Heart right ventricle (tissue), 16 donors: Measurements from ENCODE around the gene SYPL2. TPM values are rescaled to one million over a fixed set of nuclear protein-coding genes. Genes with fewer than 3 reads are reported as not detected.

ENCODE experiments used
- ATAC-seq, 8 donors: fragments of 200-7000 bp; cut with Tn5 transposase; one replicate each; pipeline ENCODE4 v1.9.1; 2020; ENCODE audit warnings: mild to moderate bottlenecking in 8 of 8, moderate library complexity in 8 of 8, moderate number of reproducible peaks in 1 of 8
- DNase-seq, 2 donors: peaks; one replicate each; pipeline ENCODE4 v3.0.0-alpha.2; 2020
- H3K27ac ChIP-seq, 10 donors: fragments of 200-600 bp; sonication (generic) in 2 of 10; one replicate each; pipeline versions ENCODE4 v1.5.0 to v1.8.0; 2020 to 2022; ENCODE audit warnings: mild to moderate bottlenecking in 3 of 10
- H3K27me3 ChIP-seq, 7 donors: fragments of 200-600 bp; one replicate each; pipeline ENCODE4 v1.8.0; 2021 to 2022; ENCODE audit warnings: mild to moderate bottlenecking in 2 of 7
- H3K36me3 ChIP-seq, 9 donors: fragments of 200-600 bp; sonication (generic) in 1 of 9; one replicate each; pipeline versions ENCODE4 v1.5.0 to v1.8.0; 2020 to 2022; ENCODE audit warnings: mild to moderate bottlenecking in 2 of 9
- H3K4me1 ChIP-seq, 9 donors: fragments of 200-600 bp; sonication (generic) in 1 of 9; one replicate each; pipeline versions ENCODE4 v1.5.0 to v1.8.0; 2020 to 2022; ENCODE audit warnings: mild to moderate bottlenecking in 4 of 9
- H3K4me3 ChIP-seq, 10 donors: fragments of 200-600 bp; sonication (generic) in 2 of 10; one replicate each; pipeline versions ENCODE4 v1.5.0 to v1.8.0; 2020 to 2022; ENCODE audit warnings: mild to moderate bottlenecking in 7 of 10, moderate library complexity in 2 of 10
- H3K9me3 ChIP-seq, 11 donors: fragments of 200-600 bp in 10 of 11; sonication (generic) in 2 of 11; one replicate each; pipeline versions ENCODE4 v1.5.0 to v1.8.0; 2013 to 2022; ENCODE audit warnings: mild to moderate bottlenecking in 2 of 11, control low read depth in 1 of 11, moderate library complexity in 1 of 11
- CTCF ChIP-seq, 9 donors: fragments of 200-600 bp; sonication (generic) in 2 of 9; IDR thresholded peaks; one replicate each; pipeline versions ENCODE4 v1.5.0 to v1.8.0; 2021 to 2022; ENCODE audit warnings: antibody characterized with exemption in 9 of 9, mild to moderate bottlenecking in 5 of 9, moderate library complexity in 1 of 9
- WGBS, 2 donors: extraction: QIAGEN DNeasy Blood & Tissue Kit; methylation state at CpG; one replicate each; pipeline ENCODE4 v1.1.7; 2013; ENCODE audit warnings: inconsistent platforms in 1 of 2; 5-methylcytosine and 5-hydroxymethylcytosine counted together
- intact Hi-C, 10 donors: fragments of 100-400 bp; cut with DNase I; formaldehyde crosslinking; loops; one replicate each; pipeline versions ENCODE4 v1.11.1 to v1.14.2; 2022
- polyA plus RNA-seq, 2 donors: library from polyadenylated mRNA; stranded (reverse); fragments of 200-250 nt; gene quantifications; one replicate each; pipeline ENCODE4 v1.2.3, GENCODE V29; 2013
- total RNA-seq, 10 donors: library from RNA; stranded (reverse); fragmentation: NEBNext Ultra II Directional in 3 of 10; extraction: Animal tissue kit (Norgen Biotek cat#: 25700) in 3 of 10; gene quantifications; one replicate each; pipeline versions ENCODE4 v1.2.1 to v1.2.4, GENCODE V29; 2021 to 2023
- donor health status: Arrhythmogenic right ventricular cardiomyopathy.
- donor health status: ischemic (EF 13 %, LVEDD 7.1; RV severe dilation, severe dysfunction).
- donor health status: healthy with polysubstance abuse.
- donor health status: DM: no; HTN: yes; CAD: no.
- donor health status: DM: no; HTN: no; CAD: no.
- donor health status: ischemic (EF 25% LVEDD 6.9; RV normal size, moderate dysfunction).
- donor health status: ischemic (EF 25% LVEDD 5.7; RV mildly dilated, moderate dysfunction).
- donor health status: healthy.
- donor health status: DM: yes; HTN: yes; CAD: no.
- donor health status: Ischemic cardiomyopathy.
- donor health status: ischemic (EF 35%, LVEDD 5.7; RV mildly dilated, moderate dysfunction).
- donor health status: nonischemic (EF 11% LVEDD 7.7; RV severe dilation, severe dysfunction).
- donor health status: DM: yes; HTN: yes; CAD: no.
- donor health status: PGD.
- donor health status: ischemic (EF 29% LVEDD 5.4; RV normal size, mild dysfunction).
- donor health status: nonischemic (EF 23%, LVEDD 6.1; RV moderate dilation, normal function).

The SYPL2 gene
- total and polyA plus RNA-seq, 12 donors, result 15.0 to 47.3 (median 26.8) TPM

GRCh38 chr1:109488201-109488600, 21.9 kb downstream of the SYPL2 start:
- H3K4me3 ChIP-seq, result no peak overlapping the region
- no peak for TF ChIP-seq CTCF (IDR thresholded peaks at IDR 0.05)
- H3K9me3 ChIP-seq, result no peaks in the 10 kb centered on the region
- peaks cover 0 to under 1% (median 0%) of the 10 kb centered on the region in 7 donors for H3K27me3 ChIP-seq
- H3K36me3 ChIP-seq, result peaks cover 0 to 36% (median 0%) of the 10 kb centered on the region in 9 donors
- H3K27ac ChIP-seq, result no peak overlapping the region
- intact Hi-C loops, result loop anchor here in 1 of 10 donors (10.0 kb wide), 1 partner anchor 63 kb away; the partner anchor contains the start of gene PSMA5
- DNase-seq (no peak), ATAC-seq (no peak)
- peaks cover 5 to 27% (median 17%) of the 10 kb centered on the region in 9 donors for H3K4me1 ChIP-seq
- WGBS, 2 donors, result 77 to 82% methylated on average over 5 of the region's 5 CpGs

- Histone ChIP-seq H3K36me3 (peaks cover 0 to 36% (median 0%) of the 10 kb centered on the region in 9 donors), H3K27ac (no peak overlapping the region), H3K4me1 (peaks cover 2 to 28% (median 18%) of the 10 kb centered on the region in 9 donors), H3K4me3 (no peak overlapping the region), H3K27me3 (no peaks in the 10 kb centered on the region), H3K9me3 (no peaks in the 10 kb centered on the region)
- intact Hi-C loops, result loop anchor here in 1 of 10 donors (10.0 kb wide), 1 partner anchor 64 kb away; the partner anchor contains the start of gene PSMA5
- DNase-seq, result no peak
- TF ChIP-seq CTCF (IDR thresholded peaks at IDR 0.05), result no peak
- no peak for ATAC-seq
- 92 to 93% methylated on average over 12 of the region's 12 CpGs for WGBS, 2 donors
Observed at GRCh38 chr1:109488696-109489095, 22.4 kb downstream of the SYPL2 start.

GRCh38 chr1:109490029-109490933, 23.9 kb downstream of the SYPL2 start:
- DNase-seq (peak; percentile 48 to 74), ATAC-seq (peak in 7 of 8 donors; percentile 6 to 58 (median 44))
- Histone ChIP-seq H3K36me3 (peaks cover 0 to 36% (median 0%) of the 10 kb centered on the region in 9 donors), H3K4me1 (peaks cover 0 to 29% (median 21%) of the 10 kb centered on the region in 9 donors), H3K27me3 (no peaks in the 10 kb centered on the region), H3K9me3 (no peaks in the 10 kb centered on the region), H3K27ac (peak overlapping the region in 4 of 10 donors; percentile 3 to 45 (median 26)), H3K4me3 (no peak overlapping the region)
- WGBS, 2 donors, result 86 to 88% methylated on average over 11 of the region's 11 CpGs
- TF ChIP-seq CTCF (IDR thresholded peaks at IDR 0.05), result peak; percentile 73 to 88 (median 83)
- intact Hi-C loops, result loop anchor here in 5 of 10 donors (2.0 kb wide), 2 partner anchors 41 to 43 kb away; no protein-coding TSS in a partner anchor

DNA sequence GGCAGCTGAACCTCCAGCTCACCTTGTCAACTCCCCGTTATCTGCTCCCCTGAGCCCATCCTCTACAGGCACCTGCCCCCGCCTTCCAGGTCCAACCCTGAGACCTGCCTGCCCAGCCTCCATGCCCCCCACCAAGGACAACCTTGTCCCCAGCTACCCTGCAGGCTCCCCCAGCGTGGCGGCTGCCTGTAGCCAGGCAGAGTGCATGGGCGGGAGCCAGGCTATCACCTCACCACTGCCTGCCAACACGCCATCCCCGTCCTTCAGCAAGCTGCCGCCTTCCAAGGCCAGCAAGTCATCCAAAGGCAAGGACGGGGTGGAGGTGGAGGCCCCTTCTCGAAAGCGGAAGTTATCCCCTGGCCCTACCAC, 24.6 kb downstream of the SYPL2 start:
- Histone ChIP-seq H3K4me1 (peaks cover 0 to 29% (median 21%) of the 10 kb centered on the region in 9 donors), H3K4me3 (no peak overlapping the region), H3K27me3 (no peaks in the 10 kb centered on the region), H3K9me3 (no peaks in the 10 kb centered on the region), H3K36me3 (peaks cover 0 to 41% (median 4%) of the 10 kb centered on the region in 9 donors), H3K27ac (peak overlapping the region in 4 of 10 donors; percentile 3 to 45 (median 26))
- DNase-seq (peak in 1 of 2 donors; percentile 28), ATAC-seq (peak in 2 of 8 donors; percentile 10 to 13)
- intact Hi-C loops, result loop anchor here in 5 of 10 donors (2.0 kb wide), 2 partner anchors 40 to 42 kb away; no protein-coding TSS in a partner anchor
- TF ChIP-seq CTCF (IDR thresholded peaks at IDR 0.05), result no peak
- whole genome bisulfite sequencing, 2 donors, result 71 to 73% methylated on average over 11 of the region's 11 CpGs
